NCI-H82 treated with DMSO at 0.1 percent for 48 hours (cell line): ENCODE results near the gene GPD2.
"Not testable (repeated sequence)": the region's sequence is repeated elsewhere in the genome, so short reads cannot be mapped to it uniquely, and the experiment has no call there.

Source experiments
- DNase-seq: peaks from one replicate; lab custom pipeline; 2025; ENCODE audit not compliant: unreplicated experiment; lab: John Stamatoyannopoulos, UW

Gene GPD2

DNA sequence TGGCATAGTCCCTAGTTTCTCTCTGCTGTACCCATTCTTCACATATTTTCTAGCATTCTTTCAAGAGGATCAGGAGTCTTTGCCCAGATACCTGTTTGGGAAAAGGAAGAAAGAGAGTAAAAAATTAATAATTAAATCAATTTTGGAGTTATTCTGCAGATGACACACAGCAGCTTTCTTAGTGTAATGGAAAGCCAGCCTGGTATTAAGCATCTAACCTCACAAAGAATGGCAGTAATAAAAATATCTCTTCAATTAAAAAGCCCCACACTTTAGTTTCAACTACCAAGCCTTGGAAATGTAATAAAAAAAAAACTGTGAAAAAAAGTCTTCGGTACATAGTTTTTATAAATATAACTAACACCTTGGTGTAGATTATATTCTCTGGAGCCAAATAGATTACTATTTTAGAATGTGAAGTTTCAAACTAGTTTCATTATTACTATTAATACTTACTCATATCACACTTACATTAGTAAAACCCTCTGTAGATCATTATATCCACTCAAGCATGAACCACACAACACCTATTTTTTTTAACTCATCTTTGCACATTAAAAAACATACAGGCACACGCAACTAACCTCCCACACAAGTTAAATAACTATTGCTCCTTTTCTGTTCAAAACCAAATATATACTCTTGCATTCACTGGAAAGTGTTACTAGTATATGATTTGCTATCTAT lies 90.9 kb downstream of the GPD2 start:
- no peak for DNase-seq

DNA sequence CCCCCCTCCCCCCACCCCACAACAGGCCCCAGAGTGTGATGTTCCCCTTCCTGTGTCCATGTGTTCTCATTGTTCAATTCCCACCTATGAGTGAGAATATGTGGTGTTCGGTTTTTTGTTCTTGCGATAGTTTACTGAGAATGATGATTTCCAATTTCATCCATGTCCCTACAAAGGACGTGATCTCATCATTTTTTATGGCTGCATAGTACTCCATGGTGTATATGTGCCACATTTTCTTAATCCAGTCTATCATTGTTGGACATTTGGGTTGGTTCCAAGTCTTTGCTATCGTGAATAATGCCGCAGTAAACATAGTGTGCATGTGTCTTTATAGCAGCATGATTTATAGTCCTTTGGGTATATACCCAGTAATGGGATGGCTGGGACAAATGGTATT lies 92.4 kb downstream of the GPD2 start:
- not testable (repeated sequence) for DNase-seq

DNA sequence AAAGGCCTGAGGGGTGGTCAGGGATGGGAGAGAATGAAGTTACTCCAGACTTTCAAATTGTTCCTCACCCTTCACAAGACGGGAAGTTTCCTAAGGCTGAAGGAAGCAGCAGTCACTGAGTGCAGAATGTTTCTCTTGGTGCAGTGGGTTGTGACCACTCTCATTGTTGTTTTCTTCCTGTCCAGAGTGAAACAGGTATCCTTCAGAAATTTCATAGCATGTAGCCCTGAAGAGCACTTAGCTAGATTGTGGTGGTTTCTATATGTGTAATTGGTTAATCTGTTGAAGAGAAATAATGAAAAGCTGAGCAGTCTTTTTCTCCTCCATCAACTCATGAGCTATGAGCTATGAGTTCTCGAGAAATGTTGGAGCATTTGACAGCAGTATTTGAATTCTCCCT lies 96.8 kb downstream of the GPD2 start:
- no peak for DNase-seq

DNA sequence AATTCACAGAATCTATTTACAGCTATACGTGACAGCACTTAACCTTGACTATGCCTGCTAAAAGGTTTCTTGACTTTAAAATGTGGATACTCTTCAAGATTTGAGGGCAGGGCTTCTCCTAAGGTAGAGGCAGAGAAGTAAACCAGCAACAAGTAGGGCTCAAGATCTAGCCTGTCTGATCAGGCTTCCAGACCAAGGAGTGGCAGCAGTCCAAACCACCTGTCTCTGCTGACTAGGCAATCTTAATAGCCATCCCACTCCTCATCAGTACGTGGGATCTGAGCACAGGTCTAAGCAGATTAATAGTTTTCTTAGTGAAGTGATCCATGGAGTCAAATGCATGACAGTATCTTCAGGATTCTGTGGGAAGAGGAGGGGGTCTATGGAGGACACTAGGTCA lies 100.4 kb downstream of the GPD2 start:
- peak; percentile 39 for DNase-seq

DNA sequence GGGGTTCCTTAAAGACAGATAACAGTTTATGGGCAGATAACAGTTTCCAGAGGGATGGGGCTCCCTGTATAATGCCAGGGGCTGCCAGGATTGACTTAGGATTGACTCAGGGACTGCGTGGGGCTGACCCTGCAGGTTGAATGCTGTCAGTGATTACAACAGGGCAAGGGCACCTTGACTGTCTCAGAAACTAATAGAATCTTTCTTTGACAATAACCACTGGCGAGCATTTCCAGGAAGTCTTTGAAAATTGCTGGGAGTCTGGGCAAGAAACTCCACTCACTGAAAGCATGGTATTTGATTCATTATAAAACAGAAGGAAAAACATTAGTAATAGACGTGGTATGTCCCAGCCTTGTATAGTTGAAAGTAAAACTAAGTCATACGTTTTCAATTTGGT lies 101.0 kb downstream of the GPD2 start:
- no peak for DNase-seq

DNA sequence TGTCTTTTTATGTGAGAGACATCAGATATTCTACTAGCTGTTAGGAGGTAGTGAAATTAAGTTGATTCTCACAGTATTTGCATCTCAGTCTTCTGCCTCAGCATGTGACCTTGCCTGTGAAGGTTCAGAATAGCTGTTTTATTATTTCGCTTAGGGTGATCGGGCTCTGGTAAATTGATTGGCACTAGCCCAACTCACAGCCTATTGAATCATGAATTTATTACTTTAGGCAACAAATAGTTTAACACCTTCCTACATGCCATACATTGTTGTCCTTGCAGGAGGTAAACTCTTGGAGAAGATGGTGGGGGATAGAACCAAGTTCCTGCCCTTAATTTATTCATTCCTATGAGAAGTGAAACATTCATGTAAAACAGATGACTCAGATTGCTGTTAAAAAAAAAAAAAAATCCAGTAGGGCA lies 101.9 kb downstream of the GPD2 start:
- no peak for DNase-seq

DNA sequence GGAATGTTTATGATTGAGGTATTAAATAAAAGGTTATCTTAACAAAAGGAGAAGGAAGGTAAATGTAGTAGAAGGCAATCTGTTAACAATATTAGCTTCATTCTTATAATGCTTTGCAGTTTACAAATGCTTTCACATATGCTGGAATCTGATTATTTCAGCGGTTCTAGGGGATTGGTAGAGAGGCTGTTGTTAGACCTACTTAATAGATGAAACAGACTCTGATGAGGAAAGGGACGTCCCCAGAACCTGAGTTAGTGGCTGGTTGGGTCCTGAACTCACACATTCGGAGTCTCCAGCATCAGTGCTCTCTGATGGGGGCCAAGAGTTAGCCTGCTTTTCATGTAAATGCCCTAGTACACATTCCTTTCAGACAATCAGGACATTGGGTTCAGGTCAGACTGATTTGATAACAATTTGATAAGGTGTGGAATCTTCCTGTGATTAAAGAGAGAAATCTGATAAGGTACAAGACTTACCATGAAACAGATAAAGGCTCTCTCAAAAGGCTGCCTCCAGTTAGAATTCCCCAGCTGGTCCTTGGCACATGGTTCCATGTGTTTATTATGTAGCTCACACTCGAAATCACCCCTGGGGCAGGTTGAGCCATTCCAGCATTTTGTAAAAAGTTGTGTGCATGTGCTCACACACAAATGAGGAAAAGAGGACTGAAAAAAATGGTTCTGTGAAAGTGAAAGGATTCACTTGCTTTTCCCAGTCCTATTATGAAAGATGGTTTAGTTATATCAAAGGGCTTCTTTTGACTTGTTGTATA lies 103.1 kb downstream of the GPD2 start:
- no peak for DNase-seq

DNA sequence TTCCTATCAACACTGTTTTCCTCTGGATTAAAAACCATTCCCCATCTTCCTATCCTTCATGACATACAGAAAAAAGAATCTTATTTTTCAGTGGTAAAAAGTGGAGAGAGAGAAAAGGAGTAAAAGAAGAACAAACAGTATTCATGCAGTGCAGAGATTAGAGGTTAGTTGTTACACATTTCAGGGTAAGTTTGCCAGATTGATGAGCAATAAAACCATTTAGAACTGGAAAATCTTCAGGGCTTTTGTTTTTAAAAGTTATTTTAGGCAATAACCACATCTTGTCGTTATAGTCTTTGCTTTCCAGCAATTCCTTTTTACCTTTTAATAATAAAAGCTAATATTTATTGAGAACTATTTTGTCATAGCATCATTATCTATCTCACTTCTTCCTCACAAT lies 104.5 kb downstream of the GPD2 start:
- no peak for DNase-seq

DNA sequence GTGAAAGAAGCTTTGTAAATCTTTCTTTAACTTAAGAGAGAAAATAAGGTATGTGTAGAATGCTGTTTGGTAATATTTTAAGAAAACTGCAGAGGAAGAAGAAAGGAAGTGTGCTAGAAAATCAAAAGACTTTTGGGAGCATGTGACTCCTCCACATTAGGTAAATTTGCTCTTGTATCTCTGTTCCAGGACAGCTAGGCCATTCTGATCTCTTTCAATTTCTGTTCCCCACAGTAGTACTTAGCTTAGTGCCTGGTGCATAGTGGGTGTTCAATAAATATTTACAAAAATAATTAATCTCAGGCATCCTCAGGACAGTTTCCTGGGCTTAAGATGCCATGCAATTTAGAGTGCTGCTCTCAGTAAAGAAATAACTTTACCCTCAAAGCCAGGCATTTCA lies 105.0 kb downstream of the GPD2 start:
- DNase-seq: no peak

DNA sequence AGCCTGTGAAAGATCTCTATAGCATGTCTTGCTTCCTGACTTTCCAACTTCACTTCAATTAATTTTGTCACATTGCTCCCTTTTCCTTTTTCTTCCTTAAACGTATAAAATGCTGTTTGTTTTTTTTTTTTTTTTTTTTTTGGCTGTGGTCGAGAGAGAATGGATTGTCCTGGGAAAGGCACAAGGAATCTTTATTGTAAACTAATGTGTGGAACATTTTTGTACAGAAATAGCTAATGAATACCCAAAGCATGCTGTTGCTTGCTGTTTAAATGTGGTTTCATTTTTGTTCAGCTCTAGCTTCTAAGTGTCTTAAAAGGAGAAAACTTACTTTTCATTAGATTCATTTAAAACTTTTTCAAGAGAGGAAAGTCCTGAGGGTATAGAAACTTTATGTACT lies 105.5 kb downstream of the GPD2 start:
- DNase-seq: no peak

DNA sequence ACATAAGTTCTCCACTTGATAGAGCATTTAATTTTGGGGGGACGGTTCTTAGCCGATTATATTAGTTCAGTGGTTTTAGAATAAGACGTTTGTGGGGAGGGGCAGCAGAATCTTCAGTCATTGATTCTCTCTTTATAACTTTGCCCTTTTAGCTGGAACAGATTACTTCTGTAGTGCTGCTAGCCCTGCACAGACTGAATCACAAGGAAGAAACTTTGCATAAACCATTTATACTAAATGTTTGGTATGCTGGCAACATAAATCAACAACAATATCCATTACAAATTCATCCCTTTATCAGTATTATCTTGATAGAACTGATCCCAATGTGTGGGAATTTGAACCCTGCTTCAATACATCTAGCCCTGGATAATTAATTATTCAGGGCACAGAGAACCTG lies 112.2 kb downstream of the GPD2 start:
- DNase-seq: no peak

DNA sequence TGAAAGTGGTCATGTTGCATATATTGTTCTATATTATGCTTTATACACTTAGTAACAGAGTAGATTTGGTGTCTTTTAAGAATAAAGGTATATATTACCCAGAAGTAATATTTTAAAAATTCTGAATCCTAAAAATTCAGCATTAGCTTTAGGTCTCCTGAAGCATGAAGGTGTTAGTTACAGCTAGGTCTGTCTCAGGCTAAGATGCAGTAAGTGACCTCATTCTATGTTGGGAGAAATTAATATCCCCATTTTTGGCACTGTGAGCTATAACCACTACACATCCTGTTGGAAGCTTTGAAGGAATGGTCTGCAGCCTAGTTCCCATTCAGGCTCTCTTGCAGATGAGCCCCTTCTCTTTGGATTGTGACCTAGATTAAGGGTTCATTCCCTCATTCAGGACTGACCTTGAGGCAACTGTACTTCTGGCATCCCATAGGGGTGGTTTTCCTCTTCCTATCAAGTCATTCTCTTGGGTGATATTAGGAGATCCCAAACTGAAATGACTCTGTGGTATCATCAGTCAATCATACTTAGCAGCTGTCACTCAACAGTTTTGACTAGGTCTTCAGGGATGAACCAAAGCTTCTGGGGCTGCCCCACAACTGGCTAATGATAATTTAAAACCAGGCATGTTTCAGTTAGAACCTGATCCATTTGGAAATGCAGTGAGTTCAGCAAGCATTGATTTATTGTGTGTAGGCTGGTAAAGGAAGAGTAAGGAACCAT lies 117.7 kb downstream of the GPD2 start:
- DNase-seq: no peak

DNA sequence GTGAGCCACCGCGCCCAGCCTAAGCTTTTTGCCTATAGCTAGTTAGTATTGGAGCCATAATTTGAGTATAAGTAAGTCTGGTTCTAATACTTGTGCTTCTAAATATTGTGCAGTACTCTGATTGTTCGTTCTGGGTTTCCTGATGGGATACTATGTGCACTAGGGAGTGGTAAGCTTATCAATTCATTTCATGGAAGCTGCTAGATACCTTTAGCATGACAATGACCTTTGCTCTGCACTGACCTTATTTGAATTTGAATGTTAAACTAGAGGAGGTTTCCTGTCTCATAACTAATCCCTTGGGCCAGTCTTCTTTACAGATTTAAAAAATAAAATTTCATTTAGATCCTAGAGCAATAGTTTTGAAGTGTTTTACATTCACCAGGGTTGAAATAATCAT lies 125.1 kb downstream of the GPD2 start:
- no peak for DNase-seq

DNA sequence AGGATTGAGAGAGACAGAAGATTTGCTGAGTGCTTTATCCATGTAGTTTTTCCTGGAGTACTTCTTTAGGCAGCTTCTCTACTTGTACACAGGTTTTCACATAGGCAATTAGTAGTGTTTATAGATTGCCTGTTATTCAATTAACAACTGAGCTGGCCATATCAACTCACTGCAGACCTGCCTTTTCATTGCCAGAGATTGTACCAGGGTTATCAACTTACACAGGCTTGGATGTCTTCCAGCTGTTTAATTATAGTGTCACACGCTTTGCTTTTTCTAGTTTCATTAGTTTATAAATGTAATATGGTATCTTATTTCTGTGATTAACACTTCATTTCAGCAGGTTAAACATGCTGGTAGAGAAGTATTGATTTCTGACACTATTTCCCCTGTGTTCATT lies 125.9 kb downstream of the GPD2 start:
- DNase-seq: peak; percentile 94

DNA sequence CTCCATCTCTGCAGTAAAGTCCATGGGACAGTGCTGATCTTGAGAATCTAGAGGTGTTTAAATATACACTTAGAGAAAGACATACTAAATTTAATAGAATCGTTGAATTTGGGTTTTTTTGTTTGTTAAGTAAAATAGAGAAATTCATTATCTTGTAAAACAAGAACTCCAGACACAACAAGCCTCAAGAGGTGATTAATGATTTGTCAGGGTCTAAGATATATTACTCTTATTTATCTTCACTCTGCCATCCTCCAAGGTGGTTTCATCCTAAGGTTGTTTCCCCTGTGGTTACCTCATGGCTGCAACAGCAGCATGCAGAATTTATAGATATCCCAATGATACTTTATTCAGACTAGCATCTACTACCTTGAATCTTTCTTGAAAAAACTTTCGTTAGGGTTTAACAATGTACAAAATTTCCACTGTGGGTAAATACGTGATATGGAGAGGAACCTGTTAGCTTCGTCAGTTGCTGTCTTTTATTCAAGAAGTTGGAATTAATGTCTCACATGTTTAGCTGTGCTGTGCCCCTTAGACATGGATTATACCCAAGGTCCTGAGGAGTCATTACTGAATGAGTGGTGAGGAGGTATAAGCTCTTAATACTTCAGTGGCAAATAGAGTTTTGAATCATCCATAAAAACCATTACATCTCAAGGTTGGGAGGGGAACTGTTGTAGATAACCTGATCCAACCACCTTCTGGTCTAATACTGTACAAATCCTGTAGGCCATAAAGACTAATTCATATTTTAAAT lies 128.0 kb downstream of the GPD2 start:
- DNase-seq: no peak

DNA sequence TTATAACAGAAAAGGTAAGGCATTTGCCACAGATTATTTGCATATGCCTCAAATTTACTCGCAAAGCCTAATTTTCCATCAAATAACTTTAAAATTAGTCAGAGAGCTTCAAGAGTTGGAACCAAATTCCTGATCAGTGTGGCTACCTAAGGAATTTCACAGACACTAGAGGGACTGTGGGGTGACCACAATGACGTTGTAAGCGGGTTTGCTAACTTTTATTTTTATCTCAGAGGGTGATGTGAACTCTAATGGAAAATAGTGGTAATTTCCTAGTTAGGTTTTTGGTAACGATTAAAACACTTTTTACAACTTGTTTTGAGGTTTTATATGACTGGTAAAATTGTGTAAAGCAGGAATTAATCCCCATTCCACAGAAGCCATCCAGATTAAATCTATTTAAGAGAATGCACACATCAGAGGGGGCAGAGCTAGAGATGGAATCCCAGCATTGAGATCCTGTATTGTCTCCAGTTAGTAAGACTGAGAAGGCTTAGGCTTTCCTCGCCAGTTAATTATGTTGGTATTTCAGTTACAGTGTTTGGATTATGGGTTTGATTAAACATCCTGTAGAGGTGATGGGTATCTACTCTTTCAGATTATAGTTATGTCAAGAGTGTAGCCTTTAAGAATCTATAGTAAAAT lies 129.0 kb downstream of the GPD2 start:
- DNase-seq: peak; percentile 33

DNA sequence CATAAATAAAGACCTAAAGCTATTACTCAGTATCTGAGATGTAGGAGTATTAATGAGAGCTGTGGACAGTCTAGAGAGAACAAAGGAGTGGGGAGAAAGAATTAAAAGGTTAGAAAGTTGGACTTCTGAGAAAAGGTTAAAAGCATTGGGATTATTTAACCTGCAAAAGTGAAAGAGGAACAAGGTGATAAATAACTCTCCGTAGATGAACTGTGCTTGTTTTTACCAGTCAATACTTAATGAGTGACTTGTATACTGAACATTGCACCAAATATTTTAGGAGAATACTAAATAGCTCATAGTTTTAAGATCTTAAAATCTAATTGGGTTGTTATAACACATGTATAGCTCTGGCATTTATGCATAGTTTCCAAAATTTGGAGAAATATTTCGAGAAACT lies 137.5 kb downstream of the GPD2 start:
- no peak for DNase-seq

DNA sequence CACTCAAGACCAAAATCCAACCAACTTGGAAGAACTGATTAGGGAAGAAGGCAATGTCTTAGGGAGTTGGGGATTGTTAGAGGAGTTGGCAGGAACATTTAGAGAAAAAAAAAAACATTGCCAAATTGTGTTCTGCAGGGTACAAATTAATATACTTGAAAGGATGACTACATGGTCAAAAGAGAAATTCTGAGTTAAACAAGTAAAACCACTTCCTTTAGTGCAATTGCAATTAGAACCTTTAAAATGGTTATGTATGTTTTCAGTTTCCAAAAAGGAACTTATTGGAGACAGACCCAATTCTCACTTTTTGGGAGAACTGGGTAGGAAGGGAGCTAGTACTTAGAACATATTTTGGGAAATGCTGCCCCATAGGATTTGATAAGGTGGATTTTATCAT lies 137.9 kb downstream of the GPD2 start:
- DNase-seq: no peak

DNA sequence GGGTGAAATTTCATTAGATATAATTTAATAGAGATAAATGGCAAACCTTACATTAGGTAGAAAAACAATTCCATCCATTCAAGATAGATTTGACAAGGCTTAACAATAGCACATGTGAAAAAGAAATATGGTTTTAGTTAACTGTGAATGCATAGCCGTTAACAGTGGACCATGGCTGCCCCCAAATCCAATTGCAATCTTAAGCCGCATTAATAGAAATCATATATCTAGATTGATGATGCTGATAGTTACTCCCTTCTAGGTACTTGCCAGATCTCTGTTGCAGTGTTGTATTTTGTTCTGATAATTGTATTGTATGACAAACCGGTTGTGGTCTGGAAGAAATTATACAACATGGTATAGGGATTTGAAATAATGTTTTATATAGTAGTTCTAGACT lies 139.8 kb downstream of the GPD2 start:
- peak; percentile 45 for DNase-seq

DNA sequence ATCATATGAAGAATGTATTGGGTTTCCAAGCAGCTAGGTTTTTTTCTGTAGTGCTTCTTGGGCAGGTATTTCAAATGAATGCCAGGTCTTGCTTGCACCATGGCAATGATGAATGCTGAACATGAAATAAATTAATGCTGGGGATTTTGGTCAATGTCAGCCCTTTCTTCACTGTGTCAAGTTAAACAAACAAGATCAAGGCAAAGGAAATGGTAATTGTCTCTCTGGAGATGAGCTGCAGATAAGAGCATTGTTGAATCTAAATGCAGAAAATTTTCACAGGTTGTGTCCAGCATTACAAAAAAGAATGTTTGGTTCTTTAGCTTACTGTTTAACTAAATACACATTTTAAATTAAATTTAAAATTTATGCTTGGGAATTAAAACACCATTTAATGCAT lies 144.3 kb downstream of the GPD2 start:
- no peak for DNase-seq

DNA sequence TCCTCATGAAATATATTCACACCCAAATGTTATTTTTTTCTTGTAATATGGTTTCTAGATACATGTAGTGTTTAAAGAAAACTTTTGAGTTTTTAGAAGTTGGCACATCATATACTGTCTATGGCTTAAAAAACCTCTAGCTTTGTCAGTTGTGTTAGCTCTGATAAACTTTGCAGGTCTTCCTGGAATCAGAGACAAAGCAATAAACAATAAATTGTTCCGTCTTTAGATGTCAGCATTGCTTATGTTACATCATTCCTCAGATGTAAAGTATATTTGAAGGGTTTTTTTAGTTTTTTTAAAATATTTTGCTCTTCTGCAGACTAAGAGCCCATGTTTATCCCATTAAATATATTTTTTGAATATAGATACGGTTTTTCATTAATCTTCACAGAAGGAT lies 145.1 kb downstream of the GPD2 start:
- DNase-seq: no peak
